NCI-H748 treated with DMSO at 0.1 percent for 48 hours (cell line): ENCODE data around the gene ACTR3C.

Experiments used
- DNase-seq: peaks from one replicate; lab custom pipeline; 2025; lab: John Stamatoyannopoulos, UW

The ACTR3C gene

GRCh38 chr7:150359622-150360362 lies 36.4 kb upstream of the ACTR3C start:
- DNase-seq = no peak

GRCh38 chr7:150358988-150359621 lies 35.8 kb upstream of the ACTR3C start:
- DNase-seq = no peak

GRCh38 chr7:150358433-150358832 lies 35.1 kb upstream of the ACTR3C start:
- DNase-seq = no peak

GRCh38 chr7:150357771-150358427 lies 34.6 kb upstream of the ACTR3C start:
- no peak for DNase-seq

GRCh38 chr7:150357270-150357669 lies 33.9 kb upstream of the ACTR3C start:
- no peak for DNase-seq

- DNase-seq = no peak
Measured at GRCh38 chr7:150356265-150356897, 33.0 kb upstream of the ACTR3C start.

GRCh38 chr7:150355666-150356059 lies 32.3 kb upstream of the ACTR3C start:
- no peak for DNase-seq

- DNase-seq = no peak
Measured at GRCh38 chr7:150351587-150352194, 28.3 kb upstream of the ACTR3C start.

GRCh38 chr7:150346922-150347321 lies 23.6 kb upstream of the ACTR3C start:
- DNase-seq = no peak

- no peak for DNase-seq
Measured at GRCh38 chr7:150345012-150345411, 21.7 kb upstream of the ACTR3C start.

GRCh38 chr7:150344299-150344698 lies 21.0 kb upstream of the ACTR3C start:
- no peak for DNase-seq

GRCh38 chr7:150343225-150343624 lies 19.9 kb upstream of the ACTR3C start:
- DNase-seq = no peak

GRCh38 chr7:150342121-150342408 lies 18.7 kb upstream of the ACTR3C start:
- no peak for DNase-seq

GRCh38 chr7:150341263-150342120 lies 18.1 kb upstream of the ACTR3C start, which contains the start of gene RARRES2:
RARRES2 (minus strand) TSS chr7:150341629; CDS start chr7:150340609, 1,020 bp downstream.
- no peak for DNase-seq

- no peak for DNase-seq
Measured at GRCh38 chr7:150340875-150341262, 17.5 kb upstream of the ACTR3C start.

GRCh38 chr7:150340024-150340749 lies 16.8 kb upstream of the ACTR3C start:
- no peak for DNase-seq

- DNase-seq = no peak
Measured at GRCh38 chr7:150339409-150339809, 16.1 kb upstream of the ACTR3C start.

GRCh38 chr7:150338166-150338829 lies 15.0 kb upstream of the ACTR3C start:
- no peak for DNase-seq

GRCh38 chr7:150337659-150338081 lies 14.3 kb upstream of the ACTR3C start:
- no peak for DNase-seq

- DNase-seq = no peak
Measured at GRCh38 chr7:150337179-150337578, 13.8 kb upstream of the ACTR3C start.
